Chondrocyte (in vitro differentiated cells): ENCODE data around the gene ZNF280B. TPM values are rescaled to one million over a fixed set of nuclear protein-coding genes. Genes with fewer than 3 reads are reported as not detected.
"Not testable (repeated sequence)": the region's sequence is repeated elsewhere in the genome, so short reads cannot be mapped to it uniquely, and the experiment has no call there.

Source experiments
- DNase-seq: peaks from one replicate; pipeline ENCODE4 v3.0.0; 2021; ENCODE audit warnings: mixed read lengths, low spot score
- H3K27ac Mint-ChIP-seq: one replicate; pipeline ENCODE4 v1.8.0; 2021; ENCODE audit warnings: mild to moderate bottlenecking, moderate library complexity, mixed read lengths; ENCODE audit not compliant: unreplicated experiment
- H3K27me3 Mint-ChIP-seq: 2 replicates; pipeline ENCODE4 v1.8.0; 2021; ENCODE audit warnings: low read depth, mixed read lengths
- H3K36me3 Mint-ChIP-seq: 2 replicates; pipeline ENCODE4 v1.8.0; 2021; ENCODE audit warnings: low read depth, mixed read lengths
- H3K4me1 Mint-ChIP-seq: 2 replicates; pipeline ENCODE4 v1.8.0; 2021; ENCODE audit warnings: low read depth, mild to moderate bottlenecking, mixed read lengths
- H3K4me3 Mint-ChIP-seq: one replicate; pipeline ENCODE4 v1.8.0; 2021; ENCODE audit warnings: mild to moderate bottlenecking, moderate library complexity, mixed read lengths; ENCODE audit not compliant: unreplicated experiment
- H3K9me3 Mint-ChIP-seq: 2 replicates; pipeline ENCODE4 v1.8.0; 2021; ENCODE audit warnings: low read depth, mixed read lengths
- CTCF ChIP-seq: fragments of 200-600 bp; sonication (generic); IDR thresholded peaks from 2 replicates; pipeline ENCODE4 v1.5.0; 2021; ENCODE audit warnings: antibody characterized with exemption, mild to moderate bottlenecking, moderate library complexity
- total RNA-seq: library from RNA; stranded (reverse); gene quantifications from 3 replicates; pipeline ENCODE4 v1.2.1, GENCODE V29; 2021

ZNF280B gene
- total RNA-seq, 1 donor from 2014 or later = 4.7 TPM

- H3K4me3 Mint-ChIP-seq = no peak overlapping the region
- no peak for TF ChIP-seq CTCF
- no peaks in the 10 kb centered on the region for H3K9me3 Mint-ChIP-seq
- H3K27me3 Mint-ChIP-seq = no peaks in the 10 kb centered on the region
- peaks cover 13% of the 10 kb centered on the region for H3K36me3 Mint-ChIP-seq
- no peak overlapping the region for H3K27ac Mint-ChIP-seq
- H3K4me1 Mint-ChIP-seq = no peaks in the 10 kb centered on the region
- no peak for DNase-seq
These were observed 10.3 kb downstream of the ZNF280B start for GRCh38 chr22:22498267-22498666.

GRCh38 chr22:22491589-22491988, 17.0 kb downstream of the ZNF280B start:
- not testable (repeated sequence) for H3K4me3 Mint-ChIP-seq, H3K4me1 Mint-ChIP-seq, H3K27me3 Mint-ChIP-seq, H3K9me3 Mint-ChIP-seq, H3K27ac Mint-ChIP-seq, DNase-seq
- peaks cover 28% of the 10 kb centered on the region for H3K36me3 Mint-ChIP-seq

GRCh38 chr22:22488736-22489135, 19.8 kb downstream of the ZNF280B start:
- no peaks in the 10 kb centered on the region for H3K27me3 Mint-ChIP-seq
- TF ChIP-seq CTCF = no peak
- peaks cover 3% of the 10 kb centered on the region for H3K4me1 Mint-ChIP-seq
- no peak overlapping the region for H3K4me3 Mint-ChIP-seq
- H3K27ac Mint-ChIP-seq = no peak overlapping the region
- no peaks in the 10 kb centered on the region for H3K9me3 Mint-ChIP-seq
- peaks cover 30% of the 10 kb centered on the region for H3K36me3 Mint-ChIP-seq
- DNase-seq = no peak

GRCh38 chr22:22487869-22488597, 20.5 kb downstream of the ZNF280B start:
- no peak for DNase-seq
- Mint-ChIP-seq H3K27me3 (no peaks in the 10 kb centered on the region), H3K27ac (no peak overlapping the region), H3K4me1 (peaks cover 3% of the 10 kb centered on the region), H3K36me3 (peaks cover 25% of the 10 kb centered on the region), H3K9me3 (no peaks in the 10 kb centered on the region), H3K4me3 (no peak overlapping the region)
- no peak for TF ChIP-seq CTCF

GRCh38 chr22:22487059-22487458, 21.5 kb downstream of the ZNF280B start:
- no peak overlapping the region for H3K4me3 Mint-ChIP-seq
- no peaks in the 10 kb centered on the region for H3K9me3 Mint-ChIP-seq
- no peak overlapping the region for H3K27ac Mint-ChIP-seq
- peaks cover 25% of the 10 kb centered on the region for H3K36me3 Mint-ChIP-seq
- DNase-seq = no peak
- H3K27me3 Mint-ChIP-seq = no peaks in the 10 kb centered on the region
- H3K4me1 Mint-ChIP-seq = peaks cover 3% of the 10 kb centered on the region
- TF ChIP-seq CTCF = no peak
